SU-DHL-6 (cell line): ENCODE results near the gene CNN3.

Source experiments
- EZH2phosphoT487 ChIP-seq: fragments of 200-600 bp; sonication (generic), shearing (Covaris generic); conservative IDR thresholded peaks from 2 replicates; pipeline ENCODE4 v1.6.1; 2018; ENCODE audit warnings: mild to moderate bottlenecking, antibody characterized with exemption, low read length, moderate library complexity, mixed read lengths
- TF ChIP-seq, protein P1 (sequence below): fragments of 200-600 bp; sonication (generic); IDR thresholded peaks from one replicate; pipeline ENCODE4 v1.5.1; 2017; ENCODE audit warnings: antibody characterized with exemption, mild to moderate bottlenecking, low read length, moderate library complexity; ENCODE audit not compliant: insufficient read depth, poor library complexity, severe bottlenecking

DNA sequence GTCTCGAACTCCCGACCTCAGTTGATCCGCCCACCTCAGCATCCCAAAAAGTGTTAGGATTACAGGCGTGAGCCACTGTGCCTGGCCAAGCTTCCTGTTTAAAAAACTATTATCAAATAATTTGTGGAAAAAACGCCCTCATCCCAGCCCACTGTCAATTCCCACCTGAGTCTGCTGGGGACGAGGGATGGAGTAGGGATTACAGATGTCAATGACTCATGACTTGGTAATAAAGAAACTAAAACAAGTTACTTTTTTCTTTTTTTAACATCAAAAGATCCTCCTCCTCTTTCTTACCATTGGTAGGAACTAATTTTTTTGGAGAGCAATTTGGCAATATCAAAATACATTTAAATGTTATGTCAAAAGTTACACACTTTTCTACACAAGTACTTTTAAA lies 9.7 kb downstream of the CNN3 start:
- no peak for TF ChIP-seq EZH2phosphoT487
- TF ChIP-seq, protein P1, sequence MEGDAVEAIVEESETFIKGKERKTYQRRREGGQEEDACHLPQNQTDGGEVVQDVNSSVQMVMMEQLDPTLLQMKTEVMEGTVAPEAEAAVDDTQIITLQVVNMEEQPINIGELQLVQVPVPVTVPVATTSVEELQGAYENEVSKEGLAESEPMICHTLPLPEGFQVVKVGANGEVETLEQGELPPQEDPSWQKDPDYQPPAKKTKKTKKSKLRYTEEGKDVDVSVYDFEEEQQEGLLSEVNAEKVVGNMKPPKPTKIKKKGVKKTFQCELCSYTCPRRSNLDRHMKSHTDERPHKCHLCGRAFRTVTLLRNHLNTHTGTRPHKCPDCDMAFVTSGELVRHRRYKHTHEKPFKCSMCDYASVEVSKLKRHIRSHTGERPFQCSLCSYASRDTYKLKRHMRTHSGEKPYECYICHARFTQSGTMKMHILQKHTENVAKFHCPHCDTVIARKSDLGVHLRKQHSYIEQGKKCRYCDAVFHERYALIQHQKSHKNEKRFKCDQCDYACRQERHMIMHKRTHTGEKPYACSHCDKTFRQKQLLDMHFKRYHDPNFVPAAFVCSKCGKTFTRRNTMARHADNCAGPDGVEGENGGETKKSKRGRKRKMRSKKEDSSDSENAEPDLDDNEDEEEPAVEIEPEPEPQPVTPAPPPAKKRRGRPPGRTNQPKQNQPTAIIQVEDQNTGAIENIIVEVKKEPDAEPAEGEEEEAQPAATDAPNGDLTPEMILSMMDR, result no peak
